Measurements from ENCODE around the gene NRP1.

NRP1 gene

DNA sequence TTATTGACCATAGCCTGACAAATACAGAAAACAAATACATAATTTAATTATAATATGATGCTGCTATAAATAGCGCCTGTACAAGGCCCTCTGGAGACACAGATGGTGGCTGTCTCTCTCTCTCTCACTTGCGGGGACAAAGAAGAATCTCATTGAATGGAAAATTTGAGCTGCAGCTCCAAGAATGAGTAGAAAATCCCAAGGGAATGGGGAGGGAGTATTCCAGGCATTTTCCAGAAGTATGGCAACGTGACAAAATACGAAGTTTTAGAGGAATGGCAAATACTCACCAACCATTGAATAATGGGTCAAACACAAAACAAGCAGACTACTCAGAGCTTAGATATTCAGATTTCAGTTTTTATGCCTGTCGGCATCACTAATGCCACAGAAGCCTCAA, 179.9 kb downstream of the NRP1 start:
- no peaks in the 10 kb centered on the region for H3K9me3 ChIP-seq (replicated peaks in 1 of 2; ENCODE audit: control insufficient read depth in 2 of 2, insufficient read depth in 1 of 2, low read depth in 1 of 2, low read length in 2 of 2)
- no CpG with 5 or more reads among the region's 5 CpGs for WGBS, 2 donors (ENCODE audit: extremely low coverage in 2 of 2, insufficient read length in 2 of 2, insufficient replicate concordance in 1 of 2)
- DNase-seq (ENCODE audit: low spot score) = no peak
- no peak overlapping the region for H3K14ac ChIP-seq (ENCODE audit: low read length)
- H2BK5ac ChIP-seq (ENCODE audit: low read length) = no peak overlapping the region
- no peak overlapping the region for H2BK12ac ChIP-seq (ENCODE audit: low read length)
- no peak overlapping the region for H3K4me2 ChIP-seq (ENCODE audit: insufficient read depth, low read length, poor library complexity, severe bottlenecking)
- H3K23ac ChIP-seq (ENCODE audit: low read depth, low read length, poor library complexity) = no peak overlapping the region
- H2AK5ac ChIP-seq (ENCODE audit: low read depth, low read length) = no peak overlapping the region
- no peak overlapping the region for H2BK120ac ChIP-seq (ENCODE audit: low read depth, low read length)
- no peak overlapping the region for H2AFZ ChIP-seq (ENCODE audit: low read length)
- no peaks in the 10 kb centered on the region for H3K36me3 ChIP-seq (replicated peaks in 1 of 2; ENCODE audit: control insufficient read depth in 2 of 2, insufficient read depth in 2 of 2, low read length in 2 of 2)
- no peak overlapping the region for H4K91ac ChIP-seq (ENCODE audit: low read depth, low read length, poor library complexity)
- H3K79me1 ChIP-seq (ENCODE audit: low read depth, low read length) = no peaks in the 10 kb centered on the region
- peaks cover 0 to 2% of the 10 kb centered on the region in 2 donors for H3K4me1 ChIP-seq (ENCODE audit: control insufficient read depth in 2 of 2, insufficient read depth in 1 of 2, low read depth in 1 of 2, low read length in 2 of 2)
- H3K27me3 ChIP-seq (ENCODE audit: control insufficient read depth in 3 of 3, insufficient read depth in 3 of 3, low read depth in 1 of 3, low read length in 3 of 3) = peaks cover 0 to 63% (median 0%) of the 10 kb centered on the region in 3 experiments
- no peak overlapping the region for H3K18ac ChIP-seq (ENCODE audit: low read length)
- H2BK15ac ChIP-seq (ENCODE audit: low read length) = no peak overlapping the region
- no peak overlapping the region for H3K4ac ChIP-seq (ENCODE audit: low read length)
- H3K9ac ChIP-seq (ENCODE audit: low read depth, low read length, poor library complexity) = no peak overlapping the region
- no peak overlapping the region for H3K4me3 ChIP-seq (ENCODE audit: low read length in 2 of 2)
- H3K27ac ChIP-seq (replicated peaks; ENCODE audit: low read length) = no peak overlapping the region
- H4K8ac ChIP-seq (ENCODE audit: low read depth, low read length) = no peak overlapping the region

DNA sequence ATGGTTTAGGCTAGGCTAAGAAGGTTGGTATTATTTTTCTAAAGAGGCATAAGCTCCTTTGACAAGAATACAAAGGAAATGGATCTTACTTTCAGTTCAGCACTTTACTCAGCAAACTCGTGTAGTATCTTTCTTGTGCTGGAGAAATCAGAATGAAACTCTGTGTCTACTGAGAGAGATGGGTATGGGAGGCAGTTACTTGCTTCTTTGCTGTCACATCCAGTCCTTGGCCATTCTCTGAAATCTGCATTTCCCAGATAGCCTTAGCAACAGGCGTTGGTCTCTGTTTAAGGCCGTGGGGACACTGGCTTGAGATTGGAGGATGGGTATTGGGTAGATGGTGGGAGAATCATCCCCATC, 180.5 kb downstream of the NRP1 start:
- DNase-seq (ENCODE audit: low spot score) = no peak
- Histone ChIP-seq H3K23ac (ENCODE audit: low read depth, low read length, poor library complexity) (no peak overlapping the region), H2AFZ (ENCODE audit: low read length) (no peak overlapping the region), H3K4me1 (ENCODE audit: control insufficient read depth in 2 of 2, insufficient read depth in 1 of 2, low read depth in 1 of 2, low read length in 2 of 2) (peaks cover 0 to 2% of the 10 kb centered on the region in 2 donors), H2BK120ac (ENCODE audit: low read depth, low read length) (no peak overlapping the region), H3K9ac (ENCODE audit: low read depth, low read length, poor library complexity) (no peak overlapping the region), H4K91ac (ENCODE audit: low read depth, low read length, poor library complexity) (no peak overlapping the region), H2BK12ac (ENCODE audit: low read length) (no peak overlapping the region), H3K27me3 (ENCODE audit: control insufficient read depth in 3 of 3, insufficient read depth in 3 of 3, low read depth in 1 of 3, low read length in 3 of 3) (peaks cover 0 to 66% (median 0%) of the 10 kb centered on the region in 3 experiments), H4K8ac (ENCODE audit: low read depth, low read length) (no peak overlapping the region), H3K36me3 (replicated peaks in 1 of 2; ENCODE audit: control insufficient read depth in 2 of 2, insufficient read depth in 2 of 2, low read length in 2 of 2) (no peaks in the 10 kb centered on the region), H3K14ac (ENCODE audit: low read length) (no peak overlapping the region), H2BK5ac (ENCODE audit: low read length) (no peak overlapping the region), H2BK15ac (ENCODE audit: low read length) (no peak overlapping the region), H3K18ac (ENCODE audit: low read length) (no peak overlapping the region), H3K9me3 (replicated peaks in 1 of 2; ENCODE audit: control insufficient read depth in 2 of 2, insufficient read depth in 1 of 2, low read depth in 1 of 2, low read length in 2 of 2) (no peaks in the 10 kb centered on the region), H3K4ac (ENCODE audit: low read length) (no peak overlapping the region), H3K4me3 (ENCODE audit: low read length in 2 of 2) (no peak overlapping the region), H3K4me2 (ENCODE audit: insufficient read depth, low read length, poor library complexity, severe bottlenecking) (no peak overlapping the region), H2AK5ac (ENCODE audit: low read depth, low read length) (no peak overlapping the region), H3K27ac (replicated peaks; ENCODE audit: low read length) (no peak overlapping the region), H3K79me1 (ENCODE audit: low read depth, low read length) (no peaks in the 10 kb centered on the region)
- no CpG with 5 or more reads among the region's 3 CpGs for WGBS, 2 donors (ENCODE audit: extremely low coverage in 2 of 2, insufficient read length in 2 of 2, insufficient replicate concordance in 1 of 2)

DNA sequence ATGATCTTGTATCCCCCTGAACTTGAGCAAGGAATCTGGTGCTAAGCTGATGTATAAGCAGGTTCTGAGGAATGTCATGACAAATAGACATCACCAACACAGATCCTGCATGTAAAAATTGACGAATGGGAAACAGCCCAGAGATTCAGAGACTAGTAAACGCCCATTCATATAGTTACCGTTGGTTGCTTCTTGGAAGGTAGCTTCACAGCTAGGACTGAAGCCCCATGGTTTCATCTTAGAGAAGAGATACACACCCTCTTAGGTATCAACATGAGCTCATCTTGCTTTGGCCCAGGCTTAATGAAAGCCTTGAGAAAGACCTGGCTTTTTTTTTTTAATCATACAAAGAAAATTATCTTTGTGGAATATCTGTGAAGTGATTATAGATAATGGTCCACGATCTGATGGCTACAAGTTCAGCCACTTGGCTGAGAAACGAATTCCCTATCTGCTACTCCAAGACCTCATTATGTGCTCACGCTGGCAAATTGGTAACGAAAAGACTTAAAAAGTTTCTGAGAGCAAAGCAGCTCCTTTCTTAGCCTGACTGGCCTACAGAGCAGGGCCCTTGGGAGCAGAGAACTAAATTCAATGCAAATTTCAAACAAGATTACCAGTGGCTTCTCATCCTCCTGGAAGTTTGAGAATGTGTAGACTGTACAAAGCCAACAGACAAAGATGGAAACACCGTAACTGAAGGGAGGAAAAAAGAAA, 181.1 kb downstream of the NRP1 start:
- WGBS, 2 donors (ENCODE audit: extremely low coverage in 2 of 2, insufficient read length in 2 of 2, insufficient replicate concordance in 1 of 2) = no CpG with 5 or more reads among the region's 8 CpGs
- Histone ChIP-seq H2BK120ac (ENCODE audit: low read depth, low read length) (no peak overlapping the region), H4K8ac (ENCODE audit: low read depth, low read length) (no peak overlapping the region), H2AFZ (ENCODE audit: low read length) (no peak overlapping the region), H3K18ac (ENCODE audit: low read length) (no peak overlapping the region), H2BK5ac (ENCODE audit: low read length) (no peak overlapping the region), H3K79me1 (ENCODE audit: low read depth, low read length) (no peaks in the 10 kb centered on the region), H4K91ac (ENCODE audit: low read depth, low read length, poor library complexity) (no peak overlapping the region), H3K27me3 (ENCODE audit: control insufficient read depth in 3 of 3, insufficient read depth in 3 of 3, low read depth in 1 of 3, low read length in 3 of 3) (peaks cover 0 to 70% (median 0%) of the 10 kb centered on the region in 3 experiments), H3K9me3 (replicated peaks in 1 of 2; ENCODE audit: control insufficient read depth in 2 of 2, insufficient read depth in 1 of 2, low read depth in 1 of 2, low read length in 2 of 2) (peaks cover 0 to under 1% of the 10 kb centered on the region in 2 donors), H3K4me1 (ENCODE audit: control insufficient read depth in 2 of 2, insufficient read depth in 1 of 2, low read depth in 1 of 2, low read length in 2 of 2) (peaks cover 0 to 2% of the 10 kb centered on the region in 2 donors), H3K36me3 (replicated peaks in 1 of 2; ENCODE audit: control insufficient read depth in 2 of 2, insufficient read depth in 2 of 2, low read length in 2 of 2) (no peaks in the 10 kb centered on the region), H2BK12ac (ENCODE audit: low read length) (no peak overlapping the region), H2AK5ac (ENCODE audit: low read depth, low read length) (no peak overlapping the region), H3K4ac (ENCODE audit: low read length) (no peak overlapping the region), H3K9ac (ENCODE audit: low read depth, low read length, poor library complexity) (no peak overlapping the region), H3K27ac (replicated peaks; ENCODE audit: low read length) (no peak overlapping the region), H3K4me2 (ENCODE audit: insufficient read depth, low read length, poor library complexity, severe bottlenecking) (no peak overlapping the region), H3K23ac (ENCODE audit: low read depth, low read length, poor library complexity) (no peak overlapping the region), H3K14ac (ENCODE audit: low read length) (no peak overlapping the region), H2BK15ac (ENCODE audit: low read length) (no peak overlapping the region), H3K4me3 (ENCODE audit: low read length in 2 of 2) (no peak overlapping the region)
- no peak for DNase-seq (ENCODE audit: low spot score)

DNA sequence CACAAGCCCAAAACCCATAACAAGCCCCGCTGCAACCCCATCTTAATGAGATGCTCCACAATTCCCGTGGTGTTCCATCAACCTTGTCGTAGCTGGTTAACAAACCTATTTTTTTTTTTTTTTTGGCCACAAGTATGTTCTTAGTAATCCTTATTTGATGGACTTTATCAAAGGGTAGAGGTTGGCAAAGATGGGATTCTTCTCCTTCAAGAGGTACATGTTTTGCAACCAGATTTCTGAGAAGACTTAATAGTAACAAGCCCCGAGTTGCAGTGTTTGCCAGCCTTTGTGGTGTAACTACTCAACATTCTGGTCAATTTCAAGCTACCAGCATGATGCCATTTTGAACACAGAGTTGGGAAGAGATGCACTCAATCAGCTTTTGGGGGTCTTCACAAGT, 181.7 kb downstream of the NRP1 start:
- H3K4me2 ChIP-seq (ENCODE audit: insufficient read depth, low read length, poor library complexity, severe bottlenecking) = no peak overlapping the region
- peaks cover 0 to 76% (median 0%) of the 10 kb centered on the region in 3 experiments for H3K27me3 ChIP-seq (ENCODE audit: control insufficient read depth in 3 of 3, insufficient read depth in 3 of 3, low read depth in 1 of 3, low read length in 3 of 3)
- no peak overlapping the region for H3K27ac ChIP-seq (replicated peaks; ENCODE audit: low read length)
- H3K23ac ChIP-seq (ENCODE audit: low read depth, low read length, poor library complexity) = no peak overlapping the region
- WGBS, 2 donors (ENCODE audit: extremely low coverage in 2 of 2, insufficient read length in 2 of 2, insufficient replicate concordance in 1 of 2) = no CpG with 5 or more reads among the region's 4 CpGs
- no peak overlapping the region for H3K18ac ChIP-seq (ENCODE audit: low read length)
- peaks cover 0 to 2% of the 10 kb centered on the region in 2 donors for H3K4me1 ChIP-seq (ENCODE audit: control insufficient read depth in 2 of 2, insufficient read depth in 1 of 2, low read depth in 1 of 2, low read length in 2 of 2)
- DNase-seq (ENCODE audit: low spot score) = no peak
- H2AFZ ChIP-seq (ENCODE audit: low read length) = no peak overlapping the region
- H3K36me3 ChIP-seq (replicated peaks in 1 of 2; ENCODE audit: control insufficient read depth in 2 of 2, insufficient read depth in 2 of 2, low read length in 2 of 2) = no peaks in the 10 kb centered on the region
- H2BK120ac ChIP-seq (ENCODE audit: low read depth, low read length) = no peak overlapping the region
- H3K79me1 ChIP-seq (ENCODE audit: low read depth, low read length) = no peaks in the 10 kb centered on the region
- no peak overlapping the region for H2BK12ac ChIP-seq (ENCODE audit: low read length)
- H3K4ac ChIP-seq (ENCODE audit: low read length) = no peak overlapping the region
- no peak overlapping the region for H4K8ac ChIP-seq (ENCODE audit: low read depth, low read length)
- H2AK5ac ChIP-seq (ENCODE audit: low read depth, low read length) = no peak overlapping the region
- H3K14ac ChIP-seq (ENCODE audit: low read length) = no peak overlapping the region
- H2BK15ac ChIP-seq (ENCODE audit: low read length) = no peak overlapping the region
- H2BK5ac ChIP-seq (ENCODE audit: low read length) = no peak overlapping the region
- no peak overlapping the region for H3K9ac ChIP-seq (ENCODE audit: low read depth, low read length, poor library complexity)
- peaks cover 0 to 6% of the 10 kb centered on the region in 2 donors for H3K9me3 ChIP-seq (replicated peaks in 1 of 2; ENCODE audit: control insufficient read depth in 2 of 2, insufficient read depth in 1 of 2, low read depth in 1 of 2, low read length in 2 of 2)
- no peak overlapping the region for H3K4me3 ChIP-seq (ENCODE audit: low read length in 2 of 2)
- no peak overlapping the region for H4K91ac ChIP-seq (ENCODE audit: low read depth, low read length, poor library complexity)

All from neuronal stem cell (in vitro differentiated cells).